Sigmoid colon (tissue), 7 donors: ENCODE data around the gene ABCG4. TPM values are rescaled to one million over a fixed set of nuclear protein-coding genes. Genes with fewer than 3 reads are reported as not detected.
"Not testable (repeated sequence)": the region's sequence is repeated elsewhere in the genome, so short reads cannot be mapped to it uniquely, and the experiment has no call there.

Source experiments
- DNase-seq: peaks from one replicate; pipeline ENCODE4 v3.0.0-alpha.2; 2019
- H3K27ac ChIP-seq, 4 donors: fragments of 200-600 bp; sonication (generic); one replicate each; pipeline ENCODE4 v1.5.1; 2016 to 2019; ENCODE audit warnings: mild to moderate bottlenecking in 1 of 4
- H3K27me3 ChIP-seq, 3 donors: fragments of 200-600 bp; sonication (generic); one replicate each; pipeline ENCODE4 v1.5.1; 2019; ENCODE audit warnings: mild to moderate bottlenecking in 1 of 3
- H3K36me3 ChIP-seq, 4 donors: fragments of 200-600 bp; sonication (generic); one replicate each; pipeline ENCODE4 v1.5.1; 2016 to 2019
- H3K4me1 ChIP-seq, 4 donors: fragments of 200-600 bp; sonication (generic); one replicate each; pipeline ENCODE4 v1.5.1; 2017 to 2019
- H3K4me3 ChIP-seq, 4 donors: fragments of 200-600 bp; sonication (generic); one replicate each; pipeline ENCODE4 v1.5.1; 2017 to 2019; ENCODE audit warnings: mild to moderate bottlenecking in 2 of 4, moderate library complexity in 1 of 4
- H3K9me3 ChIP-seq, 4 donors: fragments of 200-600 bp in 3 of 4; sonication (generic) in 3 of 4; one replicate each; pipeline versions ENCODE4 v1.5.1 to v1.6.1; 2013 to 2019
- CTCF ChIP-seq, 4 experiments: fragments of 450-650 bp in 3 of 4; fragments of 200-600 bp in 1 of 4; IDR thresholded peaks; one replicate each; pipeline ENCODE4 v1.5.1; 2016 to 2019; ENCODE audit warnings: antibody characterized with exemption in 4 of 4, mild to moderate bottlenecking in 3 of 4, moderate library complexity in 2 of 4
- EP300 ChIP-seq, 4 donors: sonication (generic); formaldehyde crosslinking; IDR thresholded peaks; one replicate each; pipeline ENCODE4 v1.6.1; 2017; ENCODE audit warnings: antibody characterized with exemption in 4 of 4
- POLR2A ChIP-seq, 2 donors: fragments of 450-650 bp; IDR thresholded peaks; one replicate each; pipeline ENCODE4 v1.6.1; 2016; ENCODE audit warnings: antibody characterized with exemption in 2 of 2, mild to moderate bottlenecking in 2 of 2, moderate library complexity in 2 of 2
- POLR2AphosphoS5 ChIP-seq, 4 donors: sonication (generic); formaldehyde crosslinking; IDR thresholded peaks; one replicate each; pipeline ENCODE4 v1.6.1; 2017; ENCODE audit warnings: antibody characterized with exemption in 4 of 4
- WGBS, 2 donors: extraction: QIAGEN DNeasy Blood & Tissue Kit; methylation state at CpG; one replicate each; pipeline ENCODE4 v1.1.7; 2013; 5-methylcytosine and 5-hydroxymethylcytosine counted together
- intact Hi-C: fragments of 100-400 bp; cut with DNase I; formaldehyde crosslinking; loops from one replicate; pipeline ENCODE4 v1.15.1; 2023
- polyA plus RNA-seq, 3 donors: library from polyadenylated mRNA; stranded (reverse); fragments of 200-250 nt; gene quantifications; one replicate each; pipeline ENCODE4 v1.2.3, GENCODE V29; 2013
- total RNA-seq, 4 donors: library from RNA; depleted of rRNA; stranded (reverse); fragments of >200 nt; gene quantifications; one replicate each; pipeline ENCODE4 v1.1.0, GENCODE V29; 2016
- donor health status: healthy with polysubstance abuse.
- donor health status: Bipolar disorder and iron deficiency.
- donor health status: healthy.

The ABCG4 gene
- total and polyA plus RNA-seq, 7 donors = under 0.01 to 0.55 (median 0.26) TPM; not detected in 2

DNA sequence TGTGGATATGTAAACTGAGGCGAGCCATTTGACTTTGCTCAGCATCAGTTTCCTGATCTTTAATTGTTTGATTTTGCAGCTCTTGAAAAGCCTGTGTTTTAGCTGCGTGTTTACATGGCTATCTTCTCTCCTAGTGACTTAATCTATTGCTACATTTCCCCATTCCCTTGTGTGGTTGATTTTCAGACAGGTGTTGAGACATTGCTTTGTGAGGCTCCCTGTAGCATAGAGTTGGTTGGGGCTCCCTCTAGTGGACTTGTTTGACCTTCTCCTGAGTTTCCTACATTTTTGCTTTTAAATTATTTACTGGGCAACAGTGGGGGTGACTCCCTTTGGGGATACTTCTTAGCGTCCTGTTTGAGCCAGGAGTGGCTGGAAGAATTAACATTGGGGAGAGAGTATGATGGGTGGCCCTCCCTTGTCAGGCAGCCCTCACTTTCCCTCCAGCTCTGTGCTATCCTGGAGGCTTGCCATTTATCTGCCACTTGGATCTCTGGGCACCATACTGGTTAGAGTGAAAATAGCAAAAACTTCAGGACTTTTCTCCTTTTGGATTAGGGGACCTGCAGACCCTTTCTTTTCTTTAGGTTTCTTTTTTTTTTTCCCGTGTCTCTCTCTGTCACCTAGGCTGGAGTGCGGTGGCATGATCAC is 48.1 kb downstream of the ABCG4 start:
- peak; percentile 77 for DNase-seq

DNA sequence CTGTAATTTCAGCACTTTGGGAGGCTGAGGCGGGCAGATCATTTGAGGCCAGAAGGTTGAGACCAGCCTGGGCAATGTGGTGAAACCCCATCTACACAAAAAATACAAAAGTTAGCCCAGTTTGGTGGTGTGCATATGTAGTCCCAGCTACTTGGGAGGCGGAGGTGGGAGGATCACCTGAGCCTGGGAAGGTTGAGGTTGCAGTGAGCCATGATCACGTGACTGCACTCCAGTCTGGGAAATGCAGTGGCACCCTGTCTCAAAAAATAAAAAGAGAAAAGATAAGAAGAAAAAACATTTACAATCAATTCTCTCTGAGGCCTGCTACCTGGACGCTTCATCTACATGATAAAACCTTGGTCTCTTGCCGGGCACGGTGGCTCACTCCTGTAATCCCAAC is 50.1 kb downstream of the ABCG4 start:
- intact Hi-C loops = no loop called here
- 85 to 91% methylated on average over 6 of the region's 6 CpGs for WGBS, 2 donors
- Histone ChIP-seq H3K27ac (no peak overlapping the region), H3K36me3 (no peaks in the 10 kb centered on the region), H3K9me3 (no peaks in the 10 kb centered on the region), H3K27me3 (no peaks in the 10 kb centered on the region), H3K4me3 (no peak overlapping the region), H3K4me1 (no peaks in the 10 kb centered on the region)
- peak; percentile 41 for DNase-seq
- TF ChIP-seq CTCF (IDR thresholded peaks at IDR 0.05) (no peak), POLR2A (IDR thresholded peaks at IDR 0.05) (no peak), EP300 (IDR thresholded peaks at IDR 0.05) (no peak), POLR2AphosphoS5 (IDR thresholded peaks at IDR 0.05) (no peak)

More for the DNA sequence above, 48.1 kb downstream of the ABCG4 start:
- no peaks in the 10 kb centered on the region for H3K9me3 ChIP-seq
- no peak overlapping the region for H3K27ac ChIP-seq
- TF ChIP-seq POLR2AphosphoS5 (IDR thresholded peaks at IDR 0.05) (no peak), EP300 (IDR thresholded peaks at IDR 0.05) (no peak), POLR2A (IDR thresholded peaks at IDR 0.05) (no peak), CTCF (IDR thresholded peaks at IDR 0.05) (peak; percentile 55 to 80 (median 72))
- no peaks in the 10 kb centered on the region for H3K27me3 ChIP-seq
- no peak overlapping the region for H3K4me3 ChIP-seq
- 26 to 41% methylated on average over 5 of the region's 5 CpGs for WGBS, 2 donors
- H3K4me1 ChIP-seq = no peaks in the 10 kb centered on the region
- intact Hi-C loops = loop anchor here (2.0 kb wide), 3 partner anchors 28 to 102 kb away; partner anchors contain the start of gene NLRX1
- H3K36me3 ChIP-seq = no peaks in the 10 kb centered on the region

- H3K4me3 ChIP-seq, H3K27me3 ChIP-seq, DNase-seq, H3K9me3 ChIP-seq, intact Hi-C loops, H3K36me3 ChIP-seq, H3K27ac ChIP-seq, H3K4me1 ChIP-seq: not testable (repeated sequence)
- WGBS, 2 donors = 92 to 93% methylated on average over 5 of the region's 5 CpGs
These were observed 52.4 kb downstream of the ABCG4 start for GRCh38 chr11:119201236-119201635.

GRCh38 chr11:119202554-119202953 is 53.7 kb downstream of the ABCG4 start:
- no peaks in the 10 kb centered on the region for H3K36me3 ChIP-seq
- H3K4me1 ChIP-seq = peaks cover 0 to 12% (median 8%) of the 10 kb centered on the region in 4 donors
- H3K27me3 ChIP-seq = no peaks in the 10 kb centered on the region
- no peak overlapping the region for H3K27ac ChIP-seq
- TF ChIP-seq CTCF (IDR thresholded peaks at IDR 0.05) (no peak), POLR2AphosphoS5 (IDR thresholded peaks at IDR 0.05) (no peak), EP300 (IDR thresholded peaks at IDR 0.05) (no peak), POLR2A (IDR thresholded peaks at IDR 0.05) (no peak)
- intact Hi-C loops = no loop called here
- H3K4me3 ChIP-seq = no peak overlapping the region
- DNase-seq = no peak
- 92 to 96% methylated on average over 7 of the region's 7 CpGs for WGBS, 2 donors
- H3K9me3 ChIP-seq = no peaks in the 10 kb centered on the region

GRCh38 chr11:119204066-119204465 is 55.2 kb downstream of the ABCG4 start:
- H3K4me1 ChIP-seq = peaks cover 0 to 24% (median 20%) of the 10 kb centered on the region in 4 donors
- H3K27ac ChIP-seq = no peak overlapping the region
- intact Hi-C loops = no loop called here
- no peak overlapping the region for H3K4me3 ChIP-seq
- DNase-seq = no peak
- 94 to 95% methylated on average over 9 of the region's 9 CpGs for WGBS, 2 donors
- no peaks in the 10 kb centered on the region for H3K36me3 ChIP-seq
- TF ChIP-seq POLR2AphosphoS5 (IDR thresholded peaks at IDR 0.05) (no peak), POLR2A (IDR thresholded peaks at IDR 0.05) (no peak), CTCF (IDR thresholded peaks at IDR 0.05) (no peak), EP300 (IDR thresholded peaks at IDR 0.05) (no peak)
- H3K9me3 ChIP-seq = no peaks in the 10 kb centered on the region
- H3K27me3 ChIP-seq = no peaks in the 10 kb centered on the region
